H9 (cell line): ENCODE data around the gene MOV10L1. TPM values are rescaled to one million over a fixed set of nuclear protein-coding genes. Genes with fewer than 3 reads are reported as not detected.

ENCODE experiments used
- DNase-seq: peaks from one replicate; pipeline ENCODE4 v3.0.0-alpha.2; 2017
- H2AFZ ChIP-seq: one replicate; pipeline ENCODE4 v1.6.1; 2013; ENCODE audit warnings: mild to moderate bottlenecking, low read length, control low read depth, moderate library complexity
- H2AK5ac ChIP-seq: 2 replicates; pipeline ENCODE4 v1.6.1; 2013; ENCODE audit warnings: low read length, control low read depth, mixed read lengths; ENCODE audit not compliant: insufficient read length
- H2BK120ac ChIP-seq: one replicate; pipeline ENCODE4 v1.6.1; 2013; ENCODE audit warnings: low read depth, mild to moderate bottlenecking, low read length, control low read depth, inconsistent platforms; ENCODE audit not compliant: poor library complexity, severe bottlenecking
- H2BK12ac ChIP-seq: 2 replicates; pipeline ENCODE4 v1.6.1; 2013; ENCODE audit warnings: low read length, control low read depth, mixed read lengths, low read depth; ENCODE audit not compliant: insufficient read length
- H2BK15ac ChIP-seq: 2 replicates; pipeline ENCODE4 v1.6.1; 2013; ENCODE audit warnings: low read depth, low read length, control low read depth
- H2BK20ac ChIP-seq: one replicate; pipeline ENCODE4 v1.6.1; 2013; ENCODE audit warnings: low read depth, mild to moderate bottlenecking, low read length, control low read depth, inconsistent platforms; ENCODE audit not compliant: poor library complexity, severe bottlenecking
- H2BK5ac ChIP-seq: 2 replicates; pipeline ENCODE4 v1.6.1; 2013; ENCODE audit warnings: low read length, control low read depth, mixed read lengths; ENCODE audit not compliant: insufficient read length
- H3K14ac ChIP-seq: 2 replicates; pipeline ENCODE4 v1.6.1; 2013; ENCODE audit warnings: low read length, control low read depth; ENCODE audit not compliant: insufficient read depth
- H3K18ac ChIP-seq: 2 replicates; pipeline ENCODE4 v1.6.1; 2013; ENCODE audit warnings: low read depth, mild to moderate bottlenecking, mixed read lengths, low read length, control low read depth; ENCODE audit not compliant: insufficient read length
- H3K23ac ChIP-seq: 2 replicates; pipeline ENCODE4 v1.6.1; 2013; ENCODE audit warnings: low read length, control low read depth, mixed read lengths, low read depth; ENCODE audit not compliant: insufficient read length
- H3K23me2 ChIP-seq: 2 replicates; pipeline ENCODE4 v1.6.1; 2013; ENCODE audit warnings: low read depth, mild to moderate bottlenecking, mixed read lengths, low read length, control low read depth; ENCODE audit not compliant: insufficient read length, poor library complexity, severe bottlenecking
- H3K27ac ChIP-seq: 2 replicates; pipeline ENCODE4 v1.5.1; 2013; ENCODE audit warnings: low read length, control low read depth, mixed read lengths, low read depth; ENCODE audit not compliant: insufficient read length
- H3K27me3 ChIP-seq: 2 replicates; pipeline ENCODE4 v1.6.1; 2013; ENCODE audit warnings: low read length, control low read depth, inconsistent platforms; ENCODE audit not compliant: insufficient read depth
- H3K4ac ChIP-seq: 2 replicates; pipeline ENCODE4 v1.6.1; 2013; ENCODE audit warnings: low read depth, mild to moderate bottlenecking, control low read depth, inconsistent platforms, low read length, moderate library complexity
- H3K4me1 ChIP-seq: 2 replicates; pipeline ENCODE4 v1.6.1; 2013; ENCODE audit warnings: low read length, control low read depth, inconsistent platforms; ENCODE audit not compliant: insufficient read depth
- H3K4me2 ChIP-seq: 2 replicates; pipeline ENCODE4 v1.6.1; 2013; ENCODE audit warnings: low read length, control low read depth, mixed read lengths; ENCODE audit not compliant: insufficient read length, insufficient read depth
- H3K56ac ChIP-seq: 2 replicates; pipeline ENCODE4 v1.6.1; 2013; ENCODE audit warnings: low read depth, mild to moderate bottlenecking, mixed read lengths, low read length, control low read depth; ENCODE audit not compliant: insufficient read length
- H3K79me1 ChIP-seq: 2 replicates; pipeline ENCODE4 v1.6.1; 2013; ENCODE audit warnings: low read depth, mild to moderate bottlenecking, moderate library complexity, low read length, control low read depth, inconsistent platforms; ENCODE audit not compliant: insufficient read depth, poor library complexity, severe bottlenecking
- H3K79me2 ChIP-seq: 2 replicates; pipeline ENCODE4 v1.6.1; 2013; ENCODE audit warnings: low read length, control low read depth, inconsistent platforms; ENCODE audit not compliant: insufficient read depth
- H3K9ac ChIP-seq: 2 replicates; pipeline ENCODE4 v1.6.1; 2013; ENCODE audit warnings: low read length, control low read depth, mixed read lengths; ENCODE audit not compliant: insufficient read length; ENCODE audit errors: extremely low read depth
- H3K9me3 ChIP-seq: one replicate; pipeline ENCODE4 v1.6.1; 2013; ENCODE audit warnings: low read depth, low read length, inconsistent platforms; ENCODE audit not compliant: control insufficient read depth
- H3T11ph ChIP-seq: one replicate; pipeline ENCODE4 v1.6.1; 2013; ENCODE audit warnings: mild to moderate bottlenecking, low read length, control low read depth, inconsistent platforms
- H4K20me1 ChIP-seq: one replicate; pipeline ENCODE4 v1.6.1; 2013; ENCODE audit not compliant: control insufficient read depth, insufficient read length, insufficient read depth
- H4K5ac ChIP-seq: 2 replicates; pipeline ENCODE4 v1.6.1; 2013; ENCODE audit warnings: low read depth, mild to moderate bottlenecking, mixed read lengths, low read length, control low read depth; ENCODE audit not compliant: insufficient read length
- H4K8ac ChIP-seq: replicated peaks from 2 replicates; pipeline ENCODE4 v1.6.1; 2013; ENCODE audit warnings: low read length, control low read depth, mixed read lengths, low read depth; ENCODE audit not compliant: insufficient read length
- H4K91ac ChIP-seq: 2 replicates; pipeline ENCODE4 v1.6.1; 2013; ENCODE audit warnings: low read depth, mild to moderate bottlenecking, moderate library complexity, mixed read lengths, low read length, control low read depth; ENCODE audit not compliant: insufficient read length
- H3K27ac Mint-ChIP-seq, 3 experiments: 2 replicates in 2 of 3; 3 replicates in 1 of 3; pipeline ENCODE4 v1.8.0; 2020 to 2021; ENCODE audit warnings: mixed read lengths in 3 of 3, mild to moderate bottlenecking in 1 of 3, moderate library complexity in 1 of 3
- H3K27me3 Mint-ChIP-seq: 2 replicates; pipeline ENCODE4 v1.8.0; 2021; ENCODE audit warnings: low read depth, mild to moderate bottlenecking, moderate library complexity, mixed read lengths
- H3K36me3 Mint-ChIP-seq, 3 experiments: 2 replicates in 2 of 3; 3 replicates in 1 of 3; pipeline ENCODE4 v1.8.0; 2020 to 2021; ENCODE audit warnings: low read depth in 3 of 3, mixed read lengths in 3 of 3; ENCODE audit not compliant: insufficient read depth in 1 of 3
- H3K4me1 Mint-ChIP-seq, 2 experiments: 2 replicates each; pipeline ENCODE4 v1.8.0; 2020; ENCODE audit warnings: mixed read lengths in 2 of 2
- H3K4me3 Mint-ChIP-seq, 2 experiments: 2 replicates in 1 of 2; 3 replicates in 1 of 2; pipeline ENCODE4 v1.8.0; 2020 to 2021; ENCODE audit warnings: mild to moderate bottlenecking in 2 of 2, mixed read lengths in 2 of 2, moderate library complexity in 1 of 2
- H3K9me3 Mint-ChIP-seq, 2 experiments: 2 replicates in 1 of 2; 3 replicates in 1 of 2; pipeline ENCODE4 v1.8.0; 2020; ENCODE audit warnings: mild to moderate bottlenecking in 2 of 2, mixed read lengths in 2 of 2, moderate library complexity in 1 of 2
- CTCF ChIP-seq: fragments of 200-600 bp; sonication (generic); conservative IDR thresholded peaks from 3 replicates; pipeline ENCODE4 v1.8.0; 2021; ENCODE audit warnings: antibody characterized with exemption, mild to moderate bottlenecking
- WGBS: extraction: QIAGEN DNeasy Blood & Tissue Kit; methylation state at CpG from one replicate; pipeline ENCODE4 v1.1.7; 2013; ENCODE audit warnings: missing lambda C conversion rate, low lambda C conversion rate, mixed read lengths; ENCODE audit not compliant: insufficient read length; ENCODE audit errors: extremely low coverage; 5-methylcytosine and 5-hydroxymethylcytosine counted together
- total RNA-seq: library from RNA; stranded (reverse); gene quantifications from 2 replicates; pipeline ENCODE4 v1.2.1, GENCODE V29; 2021

Gene MOV10L1
- total RNA-seq, 1 experiment from 2014 or later: not detected

GRCh38 chr22:50180727-50181521 is 91.1 kb downstream of the MOV10L1 start:
- Histone ChIP-seq H3T11ph (no peak overlapping the region), H2AK5ac (no peak overlapping the region), H3K23me2 (peaks cover 10% of the 10 kb centered on the region), H3K18ac (no peak overlapping the region), H3K9me3 (no peaks in the 10 kb centered on the region), H2AFZ (no peak overlapping the region), H2BK12ac (no peak overlapping the region), H2BK5ac (no peak overlapping the region), H4K91ac (no peak overlapping the region), H3K56ac (no peak overlapping the region), H3K4me1 (no peaks in the 10 kb centered on the region), H4K5ac (no peak overlapping the region), H3K79me2 (no peaks in the 10 kb centered on the region), H2BK20ac (no peak overlapping the region), H3K79me1 (no peaks in the 10 kb centered on the region), H2BK15ac (no peak overlapping the region), H3K4me2 (no peak overlapping the region), H3K27me3 (no peaks in the 10 kb centered on the region), H3K23ac (no peak overlapping the region), H3K27ac (no peak overlapping the region), H4K8ac (no peak overlapping the region), H3K4ac (no peak overlapping the region), H2BK120ac (no peak overlapping the region), H4K20me1 (no peaks in the 10 kb centered on the region), H3K14ac (no peak overlapping the region), H3K9ac (no peak overlapping the region)
- H3K27me3 Mint-ChIP-seq: no peaks in the 10 kb centered on the region; the same call in none of the 2 replicates
- no CpG with 5 or more reads among the region's 27 CpGs for WGBS
- no peaks in the 10 kb centered on the region; a peak in 2 of 5 replicates for H3K9me3 Mint-ChIP-seq
- no peak for DNase-seq
- H3K27ac Mint-ChIP-seq: no peak overlapping the region
- peaks cover 0 to 14% (median 4%) of the 10 kb centered on the region in 3 experiments; a peak in 5 of 7 replicates for H3K36me3 Mint-ChIP-seq
- no peak overlapping the region for H3K4me3 Mint-ChIP-seq
- no peak for TF ChIP-seq CTCF
- H3K4me1 Mint-ChIP-seq: peaks cover 5 to 9% of the 10 kb centered on the region in 2 experiments
